ENCODE measurements around the gene GPAT2. TPM values are rescaled to one million over a fixed set of nuclear protein-coding genes. Genes with fewer than 3 reads are reported as not detected.
"Not testable (repeated sequence)": the region's sequence is repeated elsewhere in the genome, so short reads cannot be mapped to it uniquely, and the experiment has no call there.

GPAT2 gene
- total RNA-seq, 1 experiment from 2014 or later: not detected

DNA sequence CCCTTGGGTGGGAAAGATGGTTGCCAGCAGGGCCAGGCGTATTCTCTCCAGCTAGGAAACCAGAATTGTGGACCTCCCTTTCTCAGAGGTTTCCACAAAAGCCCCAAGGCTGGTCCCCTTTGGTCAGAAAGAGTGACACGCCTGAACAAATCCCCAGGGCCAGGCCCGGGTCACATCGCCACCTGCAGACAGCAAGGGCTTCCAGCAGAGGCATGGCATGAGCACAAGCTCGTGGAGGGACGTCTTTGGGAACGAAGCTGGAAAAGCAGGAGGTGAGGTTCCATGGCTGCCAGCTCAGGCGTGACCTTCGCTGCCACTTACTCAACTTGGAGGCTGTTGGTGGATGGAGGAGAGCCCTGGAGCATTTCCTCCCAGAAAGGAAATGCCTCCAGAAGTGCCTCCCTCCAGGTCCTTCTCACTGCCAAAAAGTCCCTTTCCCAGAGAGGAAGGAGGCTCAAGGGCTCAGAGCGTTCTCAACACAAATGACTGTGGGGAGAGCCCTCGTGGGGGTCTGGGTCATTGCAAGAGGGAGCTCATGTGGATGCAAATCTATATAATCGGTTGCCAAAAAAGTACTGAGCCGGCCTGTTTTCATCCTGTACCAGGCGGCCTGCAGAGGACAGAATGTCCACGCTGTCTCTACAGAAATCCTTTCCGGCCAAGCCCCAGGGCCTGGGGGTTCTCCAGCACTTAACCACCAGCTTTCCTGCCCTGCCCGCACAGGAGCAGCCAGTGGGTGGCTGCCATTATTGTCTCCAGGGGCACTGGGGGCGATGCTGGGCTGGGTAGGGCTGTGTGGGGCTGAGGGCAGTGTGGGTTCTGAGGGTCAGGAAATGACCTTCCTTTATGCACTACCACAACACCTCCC lies 14.6 kb upstream of the GPAT2 start:
- CTCF ChIA-PET; H3K4me1 ChIP-seq (ENCODE audit: control insufficient read depth, insufficient read depth, low read length); H3K4me3 ChIP-seq (ENCODE audit: low read depth in 2 of 2, low read length in 2 of 2); in situ Hi-C loops (cut with HindIII; ENCODE audit: low pct_unique_long_range_greater_than_20kb, low sequenced_read_pairs); intact Hi-C loops (cut with micrococcal nuclease; ENCODE audit: unreplicated experiment); H3K27me3 ChIP-seq (ENCODE audit: control insufficient read depth, insufficient read depth, low read length); DNase-seq (ENCODE audit: low read depth, low spot score); POLR2A ChIA-PET; H3K36me3 ChIP-seq (ENCODE audit: control insufficient read depth, insufficient read depth, low read length); H3K27ac ChIP-seq (ENCODE audit: low read length); BruUV-seq (replicated peaks); H3K9me3 ChIP-seq (ENCODE audit: control insufficient read depth, insufficient read depth, low read depth, low read length): not testable (repeated sequence)
- TF ChIP-seq, protein P1, sequence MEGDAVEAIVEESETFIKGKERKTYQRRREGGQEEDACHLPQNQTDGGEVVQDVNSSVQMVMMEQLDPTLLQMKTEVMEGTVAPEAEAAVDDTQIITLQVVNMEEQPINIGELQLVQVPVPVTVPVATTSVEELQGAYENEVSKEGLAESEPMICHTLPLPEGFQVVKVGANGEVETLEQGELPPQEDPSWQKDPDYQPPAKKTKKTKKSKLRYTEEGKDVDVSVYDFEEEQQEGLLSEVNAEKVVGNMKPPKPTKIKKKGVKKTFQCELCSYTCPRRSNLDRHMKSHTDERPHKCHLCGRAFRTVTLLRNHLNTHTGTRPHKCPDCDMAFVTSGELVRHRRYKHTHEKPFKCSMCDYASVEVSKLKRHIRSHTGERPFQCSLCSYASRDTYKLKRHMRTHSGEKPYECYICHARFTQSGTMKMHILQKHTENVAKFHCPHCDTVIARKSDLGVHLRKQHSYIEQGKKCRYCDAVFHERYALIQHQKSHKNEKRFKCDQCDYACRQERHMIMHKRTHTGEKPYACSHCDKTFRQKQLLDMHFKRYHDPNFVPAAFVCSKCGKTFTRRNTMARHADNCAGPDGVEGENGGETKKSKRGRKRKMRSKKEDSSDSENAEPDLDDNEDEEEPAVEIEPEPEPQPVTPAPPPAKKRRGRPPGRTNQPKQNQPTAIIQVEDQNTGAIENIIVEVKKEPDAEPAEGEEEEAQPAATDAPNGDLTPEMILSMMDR (IDR thresholded peaks at IDR 0.05): peak; percentile 8; the same call in 1 of the 2 replicates
- peak; percentile 71 for ATAC-seq

DNA sequence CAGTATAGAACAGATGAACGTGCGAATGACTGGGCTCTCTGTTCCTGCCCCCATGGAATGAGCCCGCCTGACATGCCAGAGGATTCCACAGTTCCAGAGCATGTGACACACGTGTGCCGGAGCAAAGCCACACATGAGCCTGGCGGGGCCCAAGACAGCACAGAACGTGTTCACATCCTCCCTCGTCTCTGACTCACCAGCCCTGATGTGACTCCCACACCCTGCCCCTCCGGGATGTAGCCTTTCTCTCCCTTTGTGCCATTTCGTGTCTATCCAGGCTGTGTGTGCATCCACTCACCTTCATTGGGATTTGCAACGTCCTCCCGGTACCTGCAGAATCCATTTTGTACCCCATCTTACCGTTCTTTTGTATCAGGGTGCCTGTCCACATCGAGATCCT lies 838 bp upstream of the GPAT2 start:
- BruUV-seq (replicated peaks); H3K4me3 ChIP-seq (ENCODE audit: low read depth in 2 of 2, low read length in 2 of 2); H3K27ac ChIP-seq (ENCODE audit: low read length); DNase-seq (ENCODE audit: low read depth, low spot score); POLR2A ChIA-PET; H3K36me3 ChIP-seq (ENCODE audit: control insufficient read depth, insufficient read depth, low read length); CTCF ChIA-PET; H3K4me1 ChIP-seq (ENCODE audit: control insufficient read depth, insufficient read depth, low read length); intact Hi-C loops (cut with micrococcal nuclease; ENCODE audit: unreplicated experiment); H3K27me3 ChIP-seq (ENCODE audit: control insufficient read depth, insufficient read depth, low read length); in situ Hi-C loops (cut with HindIII; ENCODE audit: low pct_unique_long_range_greater_than_20kb, low sequenced_read_pairs); H3K9me3 ChIP-seq (ENCODE audit: control insufficient read depth, insufficient read depth, low read depth, low read length): not testable (repeated sequence)
- ATAC-seq: 0 out of 2 replicates have a peak, but pooled peaks have one; percentile 22

DNA sequence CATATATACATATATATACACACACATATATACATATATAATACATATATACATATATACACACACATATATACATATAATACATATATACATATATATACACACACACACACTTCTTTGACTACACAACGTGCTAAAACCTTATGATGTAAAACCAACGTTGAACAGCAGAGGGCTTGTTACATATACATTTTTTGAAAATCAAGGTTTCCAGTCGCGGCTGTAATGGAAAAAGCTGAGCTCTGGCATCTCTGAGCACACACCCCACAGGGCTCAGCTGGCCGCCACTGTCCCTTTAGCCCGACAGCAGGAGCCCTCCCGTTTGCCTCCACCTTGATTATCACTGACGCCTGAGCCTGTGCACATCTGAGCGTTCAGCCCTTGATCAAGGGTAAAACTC lies 719 bp downstream of the GPAT2 start:
- POLR2A ChIA-PET; intact Hi-C loops (cut with micrococcal nuclease; ENCODE audit: unreplicated experiment); BruUV-seq (replicated peaks): not testable (repeated sequence)

DNA sequence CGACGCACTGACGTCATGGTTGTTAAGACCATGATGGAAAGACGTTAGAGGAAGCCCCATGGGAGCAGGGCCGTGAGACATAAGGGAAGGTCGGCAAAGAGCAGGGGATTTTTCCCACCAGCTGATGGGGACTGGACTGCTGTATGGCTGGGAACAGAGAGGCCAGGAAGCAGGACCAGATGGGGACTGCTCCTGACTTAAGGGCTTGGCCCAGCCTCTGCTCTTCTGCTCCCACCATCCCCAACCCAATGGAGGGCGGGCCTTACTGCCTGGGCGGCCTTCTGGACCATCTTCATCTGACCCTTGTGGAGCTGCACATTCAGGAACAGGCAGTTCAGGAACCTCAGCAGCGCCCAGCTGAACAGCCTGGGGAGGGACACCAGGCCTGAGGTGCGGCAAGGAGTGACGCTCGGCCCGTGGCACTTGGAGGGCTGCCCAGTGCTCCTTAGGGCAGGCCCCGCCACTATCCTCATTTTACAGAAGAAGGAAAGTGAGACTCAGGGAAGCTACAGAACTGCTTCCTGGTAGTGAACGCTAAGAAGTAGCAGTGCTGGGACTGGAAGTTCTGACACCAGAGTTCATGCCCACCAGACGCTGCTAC lies 6.9 kb downstream of the GPAT2 start:
- CTCF ChIA-PET; DNase-seq (ENCODE audit: low read depth, low spot score); H3K4me3 ChIP-seq (ENCODE audit: low read depth in 2 of 2, low read length in 2 of 2); H3K36me3 ChIP-seq (ENCODE audit: control insufficient read depth, insufficient read depth, low read length); H3K27ac ChIP-seq (ENCODE audit: low read length); BruUV-seq (replicated peaks); ATAC-seq; intact Hi-C loops (cut with micrococcal nuclease; ENCODE audit: unreplicated experiment); POLR2A ChIA-PET; H3K27me3 ChIP-seq (ENCODE audit: control insufficient read depth, insufficient read depth, low read length); H3K9me3 ChIP-seq (ENCODE audit: control insufficient read depth, insufficient read depth, low read depth, low read length); H3K4me1 ChIP-seq (ENCODE audit: control insufficient read depth, insufficient read depth, low read length); in situ Hi-C loops (cut with HindIII; ENCODE audit: low pct_unique_long_range_greater_than_20kb, low sequenced_read_pairs): not testable (repeated sequence)

More for the DNA sequence above, 719 bp downstream of the GPAT2 start:
- H3K9me3 ChIP-seq (ENCODE audit: control insufficient read depth, insufficient read depth, low read depth, low read length); H3K27ac ChIP-seq (ENCODE audit: low read length); H3K36me3 ChIP-seq (ENCODE audit: control insufficient read depth, insufficient read depth, low read length); H3K4me3 ChIP-seq (ENCODE audit: low read depth in 2 of 2, low read length in 2 of 2); DNase-seq (ENCODE audit: low read depth, low spot score); H3K4me1 ChIP-seq (ENCODE audit: control insufficient read depth, insufficient read depth, low read length); in situ Hi-C loops (cut with HindIII; ENCODE audit: low pct_unique_long_range_greater_than_20kb, low sequenced_read_pairs); H3K27me3 ChIP-seq (ENCODE audit: control insufficient read depth, insufficient read depth, low read length); CTCF ChIA-PET: not testable (repeated sequence)
- peak; percentile 21; the same call in 1 of the 2 replicates for ATAC-seq

DNA sequence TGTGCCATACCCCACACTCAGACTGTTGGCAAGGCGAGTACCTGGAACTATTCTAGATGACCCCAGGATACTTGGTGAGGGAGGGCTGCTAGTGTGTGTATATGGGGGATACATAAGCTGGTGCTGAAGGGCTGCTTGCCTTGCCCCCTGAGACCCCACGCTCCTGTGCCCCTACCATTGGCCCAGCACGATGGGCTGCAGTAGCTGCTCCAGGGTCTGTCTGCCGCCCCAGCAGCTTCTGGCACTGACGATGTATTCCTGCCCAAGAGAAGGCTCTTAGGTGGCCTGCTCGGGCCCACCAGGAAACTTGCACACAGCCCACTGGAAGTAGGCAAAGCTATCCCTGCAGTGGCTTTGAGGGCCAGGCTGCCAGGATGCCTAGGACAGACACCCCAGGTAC lies 9.0 kb downstream of the GPAT2 start:
- H3K27me3 ChIP-seq (ENCODE audit: control insufficient read depth, insufficient read depth, low read length); BruUV-seq (replicated peaks); CTCF ChIA-PET; H3K27ac ChIP-seq (ENCODE audit: low read length); H3K4me3 ChIP-seq (ENCODE audit: low read depth in 2 of 2, low read length in 2 of 2); ATAC-seq; H3K36me3 ChIP-seq (ENCODE audit: control insufficient read depth, insufficient read depth, low read length); intact Hi-C loops (cut with micrococcal nuclease; ENCODE audit: unreplicated experiment); DNase-seq (ENCODE audit: low read depth, low spot score); H3K9me3 ChIP-seq (ENCODE audit: control insufficient read depth, insufficient read depth, low read depth, low read length); in situ Hi-C loops (cut with HindIII; ENCODE audit: low pct_unique_long_range_greater_than_20kb, low sequenced_read_pairs); H3K4me1 ChIP-seq (ENCODE audit: control insufficient read depth, insufficient read depth, low read length); POLR2A ChIA-PET: not testable (repeated sequence)

Measured in Panc1 (cell line).